MG63 (cell line): ENCODE measurements around the gene MCOLN3. TPM values are rescaled to one million over a fixed set of nuclear protein-coding genes. Genes with fewer than 3 reads are reported as not detected.

Source experiments
- DNase-seq: peaks from one replicate; pipeline ENCODE4 v3.0.0-alpha.2; 2020
- H3K27me3 ChIP-seq: fragments of 250-450 bp; sonication (Bioruptor Pico); 2 replicates; pipeline ENCODE4 v1.5.1; 2020; ENCODE audit warnings: mild to moderate bottlenecking, moderate library complexity
- H3K36me3 ChIP-seq: fragments of 250-450 bp; sonication (Bioruptor Pico); 2 replicates; pipeline ENCODE4 v1.5.1; 2020; ENCODE audit warnings: mild to moderate bottlenecking, moderate library complexity
- H3K4me3 ChIP-seq: fragments of 250-450 bp; sonication (Bioruptor Pico); 2 replicates; pipeline ENCODE4 v1.5.1; 2020; ENCODE audit warnings: mild to moderate bottlenecking, moderate library complexity
- H3K9me3 ChIP-seq: fragments of 250-450 bp; sonication (Bioruptor Pico); 2 replicates; pipeline ENCODE4 v1.5.1; 2020; ENCODE audit warnings: mild to moderate bottlenecking, moderate library complexity
- total RNA-seq: library from RNA; depleted of rRNA; stranded (reverse); fragments of >200 nt; shearing (Covaris generic); gene quantifications from 2 replicates; pipeline ENCODE4 v1.2.3, GENCODE V29; 2014; ENCODE audit warnings: low replicate concordance

Gene MCOLN3
- total RNA-seq, 1 experiment from 2014 or later = 0.82 TPM

- no peaks in the 10 kb centered on the region for H3K27me3 ChIP-seq
- DNase-seq = no peak
- H3K4me3 ChIP-seq = no peak overlapping the region
- no peaks in the 10 kb centered on the region for H3K36me3 ChIP-seq
- no peaks in the 10 kb centered on the region for H3K9me3 ChIP-seq
Observed at GRCh38 chr1:85059563-85059962, 11.3 kb upstream of the MCOLN3 start.

- Histone ChIP-seq H3K9me3 (no peaks in the 10 kb centered on the region), H3K36me3 (no peaks in the 10 kb centered on the region)
- no peak for DNase-seq
Observed at GRCh38 chr1:85058786-85059185, 10.5 kb upstream of the MCOLN3 start.

GRCh38 chr1:85058311-85058710 lies 10.0 kb upstream of the MCOLN3 start:
- Histone ChIP-seq H3K36me3 (no peaks in the 10 kb centered on the region), H3K27me3 (no peaks in the 10 kb centered on the region), H3K4me3 (no peak overlapping the region), H3K9me3 (no peaks in the 10 kb centered on the region)
- DNase-seq = no peak

More at GRCh38 chr1:85058786-85059185, 10.5 kb upstream of the MCOLN3 start:
- Histone ChIP-seq H3K4me3 (no peak overlapping the region), H3K27me3 (no peaks in the 10 kb centered on the region)

GRCh38 chr1:85054664-85055063 lies 6.4 kb upstream of the MCOLN3 start:
- Histone ChIP-seq H3K4me3 (no peak overlapping the region), H3K9me3 (no peaks in the 10 kb centered on the region), H3K36me3 (no peaks in the 10 kb centered on the region), H3K27me3 (no peaks in the 10 kb centered on the region; the same call in 1 of the 2 replicates)
- no peak for DNase-seq

- Histone ChIP-seq H3K27me3 (no peaks in the 10 kb centered on the region; the same call in none of the 2 replicates), H3K9me3 (no peaks in the 10 kb centered on the region), H3K4me3 (no peak overlapping the region), H3K36me3 (no peaks in the 10 kb centered on the region)
- no peak for DNase-seq
Observed at GRCh38 chr1:85049735-85050166, 1.5 kb upstream of the MCOLN3 start.

- H3K4me3 ChIP-seq = peak overlapping the region; percentile 41
- no peaks in the 10 kb centered on the region; the same call in none of the 2 replicates for H3K27me3 ChIP-seq
- no peaks in the 10 kb centered on the region for H3K36me3 ChIP-seq
- H3K9me3 ChIP-seq = no peaks in the 10 kb centered on the region
- DNase-seq = peak; percentile 42
Observed at GRCh38 chr1:85047472-85048295, 616 bp downstream of the MCOLN3 start.

- Histone ChIP-seq H3K36me3 (no peaks in the 10 kb centered on the region), H3K27me3 (no peaks in the 10 kb centered on the region; the same call in none of the 2 replicates), H3K9me3 (no peaks in the 10 kb centered on the region), H3K4me3 (no peak overlapping the region)
- DNase-seq = no peak
Observed at GRCh38 chr1:85047144-85047471, 1.2 kb downstream of the MCOLN3 start.

- DNase-seq = no peak
- Histone ChIP-seq H3K27me3 (no peaks in the 10 kb centered on the region; the same call in 1 of the 2 replicates), H3K4me3 (no peak overlapping the region), H3K9me3 (no peaks in the 10 kb centered on the region), H3K36me3 (no peaks in the 10 kb centered on the region)
Observed at GRCh38 chr1:85042413-85042812, 5.9 kb downstream of the MCOLN3 start.

- H3K4me3 ChIP-seq = no peak overlapping the region
- no peaks in the 10 kb centered on the region for H3K9me3 ChIP-seq
- H3K36me3 ChIP-seq = no peaks in the 10 kb centered on the region
- no peak for DNase-seq
- no peaks in the 10 kb centered on the region for H3K27me3 ChIP-seq
Observed at GRCh38 chr1:85041793-85042192, 6.5 kb downstream of the MCOLN3 start.

GRCh38 chr1:85033221-85033620 lies 15.1 kb downstream of the MCOLN3 start:
- Histone ChIP-seq H3K27me3 (no peaks in the 10 kb centered on the region), H3K36me3 (no peaks in the 10 kb centered on the region), H3K9me3 (no peaks in the 10 kb centered on the region), H3K4me3 (no peak overlapping the region)
- DNase-seq = no peak

- H3K9me3 ChIP-seq = no peaks in the 10 kb centered on the region
- no peak overlapping the region for H3K4me3 ChIP-seq
- no peaks in the 10 kb centered on the region for H3K36me3 ChIP-seq
- no peak for DNase-seq
- H3K27me3 ChIP-seq = no peaks in the 10 kb centered on the region
Observed at GRCh38 chr1:85030536-85030935, 17.8 kb downstream of the MCOLN3 start.

GRCh38 chr1:85028151-85028550 lies 20.1 kb downstream of the MCOLN3 start:
- Histone ChIP-seq H3K9me3 (no peaks in the 10 kb centered on the region), H3K36me3 (no peaks in the 10 kb centered on the region), H3K4me3 (no peak overlapping the region), H3K27me3 (no peaks in the 10 kb centered on the region)
- no peak for DNase-seq

- DNase-seq = no peak
- Histone ChIP-seq H3K36me3 (no peaks in the 10 kb centered on the region), H3K9me3 (no peaks in the 10 kb centered on the region), H3K27me3 (no peaks in the 10 kb centered on the region), H3K4me3 (no peak overlapping the region)
Observed at GRCh38 chr1:85027242-85027983, 20.9 kb downstream of the MCOLN3 start.

- H3K36me3 ChIP-seq = no peaks in the 10 kb centered on the region
- no peak for DNase-seq
- no peak overlapping the region for H3K4me3 ChIP-seq
- H3K27me3 ChIP-seq = no peaks in the 10 kb centered on the region
- H3K9me3 ChIP-seq = no peaks in the 10 kb centered on the region
Observed at GRCh38 chr1:85025940-85026339, 22.4 kb downstream of the MCOLN3 start.

GRCh38 chr1:85024736-85025135 lies 23.6 kb downstream of the MCOLN3 start:
- Histone ChIP-seq H3K4me3 (no peak overlapping the region), H3K27me3 (no peaks in the 10 kb centered on the region), H3K9me3 (no peaks in the 10 kb centered on the region), H3K36me3 (no peaks in the 10 kb centered on the region)
- no peak for DNase-seq

GRCh38 chr1:85022700-85023099 lies 25.6 kb downstream of the MCOLN3 start:
- H3K27me3 ChIP-seq = no peaks in the 10 kb centered on the region
- no peaks in the 10 kb centered on the region for H3K9me3 ChIP-seq
- H3K4me3 ChIP-seq = no peak overlapping the region
- no peaks in the 10 kb centered on the region for H3K36me3 ChIP-seq
- DNase-seq = no peak

GRCh38 chr1:85019994-85020393 lies 28.3 kb downstream of the MCOLN3 start:
- no peak for DNase-seq
- no peaks in the 10 kb centered on the region for H3K27me3 ChIP-seq
- H3K36me3 ChIP-seq = no peaks in the 10 kb centered on the region
- no peaks in the 10 kb centered on the region for H3K9me3 ChIP-seq
- H3K4me3 ChIP-seq = no peak overlapping the region

GRCh38 chr1:85015826-85016225 lies 32.5 kb downstream of the MCOLN3 start:
- Histone ChIP-seq H3K4me3 (no peak overlapping the region), H3K36me3 (no peaks in the 10 kb centered on the region), H3K9me3 (no peaks in the 10 kb centered on the region), H3K27me3 (no peaks in the 10 kb centered on the region)
- no peak for DNase-seq
